Loucy (cell line): ENCODE results near the gene KCNF1.

Source experiments
- H2AFZ ChIP-seq: fragments of 200-600 bp; sonication (generic); 2 replicates; pipeline ENCODE4 v1.6.0; 2016; ENCODE audit warnings: antibody characterized with exemption, mild to moderate bottlenecking, low read length, moderate library complexity
- H3F3A ChIP-seq: fragments of 200-600 bp; 2 replicates; pipeline ENCODE4 v1.6.0; 2016; ENCODE audit warnings: antibody characterized with exemption, low read depth, mild to moderate bottlenecking
- H3K27me3 ChIP-seq: fragments of 200-600 bp; sonication (generic); 2 replicates; pipeline ENCODE4 v1.6.1; 2014; ENCODE audit warnings: low read length, mild to moderate bottlenecking; ENCODE audit not compliant: insufficient read depth, poor library complexity, severe bottlenecking
- H3K36me3 ChIP-seq: fragments of 200-600 bp; sonication (generic); 2 replicates; pipeline ENCODE4 v1.6.1; 2016; ENCODE audit warnings: low read length; ENCODE audit not compliant: insufficient read depth
- H3K4me1 ChIP-seq: fragments of 200-600 bp; sonication (generic); 2 replicates; pipeline ENCODE4 v1.5.1; 2014; ENCODE audit warnings: low read length, mild to moderate bottlenecking; ENCODE audit not compliant: insufficient read depth, poor library complexity, severe bottlenecking
- H3K4me2 ChIP-seq: fragments of 200-600 bp; sonication (generic); 2 replicates; pipeline ENCODE4 v1.6.0; 2014; ENCODE audit warnings: antibody characterized with exemption, low read length, low read depth, mild to moderate bottlenecking; ENCODE audit not compliant: poor library complexity, severe bottlenecking
- H3K4me3 ChIP-seq: fragments of 200-600 bp; sonication (generic); 2 replicates; pipeline ENCODE4 v1.5.1; 2014; ENCODE audit warnings: low read length, mild to moderate bottlenecking, mixed read lengths; ENCODE audit not compliant: poor library complexity, severe bottlenecking
- H3K79me2 ChIP-seq: fragments of 200-600 bp; sonication (generic); 2 replicates; pipeline ENCODE4 v1.6.1; 2014; ENCODE audit warnings: low read length; ENCODE audit not compliant: insufficient read depth
- H3K9ac ChIP-seq: fragments of 200-600 bp; sonication (generic); 2 replicates; pipeline ENCODE4 v1.6.0; 2014; ENCODE audit warnings: mild to moderate bottlenecking, low read depth, low read length, moderate library complexity; ENCODE audit not compliant: poor library complexity, severe bottlenecking
- H3K9me2 ChIP-seq: fragments of 200-600 bp; sonication (generic); replicated peaks from 2 replicates; pipeline ENCODE4 v1.6.1; 2016; ENCODE audit warnings: low read depth, low read length, mixed read lengths
- H3K9me3 ChIP-seq: fragments of 200-600 bp; sonication (generic); 2 replicates; pipeline ENCODE4 v1.6.1; 2014; ENCODE audit warnings: mild to moderate bottlenecking, antibody characterized with exemption, low read length, low read depth; ENCODE audit not compliant: insufficient read depth
- H4K20me1 ChIP-seq: fragments of 200-600 bp; sonication (generic); 2 replicates; pipeline ENCODE4 v1.6.0; 2014; ENCODE audit warnings: antibody characterized with exemption, low read length, mild to moderate bottlenecking; ENCODE audit not compliant: insufficient read depth, poor library complexity, severe bottlenecking
- EZH2phosphoT487 ChIP-seq: fragments of 200-600 bp; IDR thresholded peaks from 2 replicates; pipeline ENCODE4 v1.6.1; 2018; ENCODE audit warnings: antibody characterized with exemption, mild to moderate bottlenecking, moderate library complexity, borderline replicate concordance
- TF ChIP-seq, protein P1 (sequence below): fragments of 200-600 bp; sonication (generic); conservative IDR thresholded peaks from 2 replicates; pipeline ENCODE4 v1.5.1; 2014; ENCODE audit warnings: mild to moderate bottlenecking, antibody characterized with exemption, low read length

KCNF1 gene

GRCh38 chr2:10913501-10914271 is 2.0 kb downstream of the KCNF1 start:
- no peaks in the 10 kb centered on the region for H3K9me2 ChIP-seq
- no peak for TF ChIP-seq EZH2phosphoT487
- TF ChIP-seq, protein P1, sequence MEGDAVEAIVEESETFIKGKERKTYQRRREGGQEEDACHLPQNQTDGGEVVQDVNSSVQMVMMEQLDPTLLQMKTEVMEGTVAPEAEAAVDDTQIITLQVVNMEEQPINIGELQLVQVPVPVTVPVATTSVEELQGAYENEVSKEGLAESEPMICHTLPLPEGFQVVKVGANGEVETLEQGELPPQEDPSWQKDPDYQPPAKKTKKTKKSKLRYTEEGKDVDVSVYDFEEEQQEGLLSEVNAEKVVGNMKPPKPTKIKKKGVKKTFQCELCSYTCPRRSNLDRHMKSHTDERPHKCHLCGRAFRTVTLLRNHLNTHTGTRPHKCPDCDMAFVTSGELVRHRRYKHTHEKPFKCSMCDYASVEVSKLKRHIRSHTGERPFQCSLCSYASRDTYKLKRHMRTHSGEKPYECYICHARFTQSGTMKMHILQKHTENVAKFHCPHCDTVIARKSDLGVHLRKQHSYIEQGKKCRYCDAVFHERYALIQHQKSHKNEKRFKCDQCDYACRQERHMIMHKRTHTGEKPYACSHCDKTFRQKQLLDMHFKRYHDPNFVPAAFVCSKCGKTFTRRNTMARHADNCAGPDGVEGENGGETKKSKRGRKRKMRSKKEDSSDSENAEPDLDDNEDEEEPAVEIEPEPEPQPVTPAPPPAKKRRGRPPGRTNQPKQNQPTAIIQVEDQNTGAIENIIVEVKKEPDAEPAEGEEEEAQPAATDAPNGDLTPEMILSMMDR, result no peak
- no peak overlapping the region for H3K9ac ChIP-seq
- no peak overlapping the region for H2AFZ ChIP-seq
- H3K4me1 ChIP-seq, result no peaks in the 10 kb centered on the region
- no peaks in the 10 kb centered on the region for H4K20me1 ChIP-seq
- H3K36me3 ChIP-seq, result no peaks in the 10 kb centered on the region
- H3K79me2 ChIP-seq, result no peaks in the 10 kb centered on the region
- no peaks in the 10 kb centered on the region for H3K9me3 ChIP-seq
- no peaks in the 10 kb centered on the region for H3K27me3 ChIP-seq
- H3K4me3 ChIP-seq, result no peak overlapping the region
- H3K4me2 ChIP-seq, result no peak overlapping the region
- H3F3A ChIP-seq, result no peaks in the 10 kb centered on the region

DNA sequence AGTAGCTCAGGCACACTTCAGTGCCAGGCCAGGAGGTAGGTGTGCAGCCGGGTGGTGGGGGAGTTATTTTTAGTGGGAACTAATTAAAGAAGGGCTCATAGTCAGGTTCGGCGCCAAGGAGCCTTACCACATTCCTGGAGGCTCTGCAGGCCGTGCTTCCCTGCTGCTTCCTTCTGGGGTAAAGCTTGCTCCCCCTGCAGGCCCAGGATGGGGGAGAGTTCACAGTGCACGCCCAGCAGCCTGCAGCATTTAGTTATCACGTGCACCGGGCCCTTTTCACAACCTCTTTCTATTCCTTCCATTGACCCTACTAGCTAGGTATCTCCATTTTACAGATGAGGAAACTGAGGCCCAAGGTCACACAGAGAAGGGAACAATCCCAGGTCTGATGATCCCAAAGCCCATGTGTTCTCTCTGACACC is 2.5 kb downstream of the KCNF1 start:
- H3K27me3 ChIP-seq, result no peaks in the 10 kb centered on the region
- H3K4me2 ChIP-seq, result no peak overlapping the region
- H3K79me2 ChIP-seq, result no peaks in the 10 kb centered on the region
- TF ChIP-seq, protein P1, result peak; percentile 29; the same call in 1 of the 2 replicates
- no peak for TF ChIP-seq EZH2phosphoT487
- no peak overlapping the region for H2AFZ ChIP-seq
- H3K4me1 ChIP-seq, result no peaks in the 10 kb centered on the region
- no peaks in the 10 kb centered on the region for H3K9me2 ChIP-seq
- H3F3A ChIP-seq, result no peaks in the 10 kb centered on the region
- H4K20me1 ChIP-seq, result no peaks in the 10 kb centered on the region
- H3K9me3 ChIP-seq, result no peaks in the 10 kb centered on the region
- no peaks in the 10 kb centered on the region for H3K36me3 ChIP-seq
- no peak overlapping the region for H3K9ac ChIP-seq
- H3K4me3 ChIP-seq, result no peak overlapping the region

- no peaks in the 10 kb centered on the region for H3K9me2 ChIP-seq
Observed at GRCh38 chr2:10915236-10915635, 3.5 kb downstream of the KCNF1 start.

More at GRCh38 chr2:10915236-10915635, 3.5 kb downstream of the KCNF1 start:
- Histone ChIP-seq H3K4me1 (no peaks in the 10 kb centered on the region), H4K20me1 (no peaks in the 10 kb centered on the region), H3K79me2 (no peaks in the 10 kb centered on the region), H3K9me3 (no peaks in the 10 kb centered on the region), H3F3A (no peaks in the 10 kb centered on the region), H3K9ac (no peak overlapping the region), H3K36me3 (no peaks in the 10 kb centered on the region), H3K4me3 (no peak overlapping the region), H3K4me2 (no peak overlapping the region), H3K27me3 (no peaks in the 10 kb centered on the region), H2AFZ (no peak overlapping the region)
- TF ChIP-seq, protein P1, result no peak
- no peak for TF ChIP-seq EZH2phosphoT487
